ENCODE results near the gene BORCS6. TPM values are rescaled to one million over a fixed set of nuclear protein-coding genes. Genes with fewer than 3 reads are reported as not detected.

The BORCS6 gene
- total RNA-seq, 1 experiment from 2014 or later, result 9.3 TPM

DNA sequence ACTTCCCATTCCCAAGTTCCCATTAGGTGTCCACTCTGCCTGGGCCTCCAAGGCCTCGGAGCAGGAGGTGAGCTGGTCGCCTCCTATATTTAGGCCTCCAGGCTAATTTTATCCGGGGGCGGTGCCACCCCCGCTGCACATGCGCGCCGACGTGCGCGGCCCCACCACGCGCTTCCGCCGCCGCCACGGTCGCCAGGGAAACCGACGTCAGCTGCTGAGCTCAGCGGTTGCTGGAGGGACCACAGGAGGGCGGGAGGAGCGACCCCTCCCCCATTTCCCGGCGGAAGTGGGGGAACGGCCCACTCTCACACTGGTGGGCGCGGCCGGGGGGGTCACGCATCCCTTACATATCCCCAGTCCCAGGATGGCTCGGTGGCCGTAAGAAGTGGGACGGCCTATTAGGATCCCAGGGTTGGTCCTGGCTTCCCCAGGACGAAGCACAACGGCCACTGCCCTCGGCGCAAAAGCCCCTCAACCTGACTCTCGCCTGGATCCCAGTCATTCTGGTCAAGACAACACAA lies 38.8 kb downstream of the BORCS6 start:
- Histone ChIP-seq H3K4me3 (ENCODE audit: low read depth in 2 of 2, low read length in 2 of 2) (peak overlapping the region in 1 of 2 experiments; percentile 53; a peak in 2 of 4 replicates), H3K4me1 (ENCODE audit: control insufficient read depth, insufficient read depth, low read length) (peaks cover 31% of the 10 kb centered on the region), H3K36me3 (ENCODE audit: control insufficient read depth, insufficient read depth, low read length) (no peaks in the 10 kb centered on the region; the same call in 1 of the 2 replicates), H3K27ac (ENCODE audit: low read length) (no peak overlapping the region), H3K27me3 (ENCODE audit: control insufficient read depth, insufficient read depth, low read length) (no peaks in the 10 kb centered on the region), H3K9me3 (ENCODE audit: control insufficient read depth, insufficient read depth, low read depth, low read length) (no peaks in the 10 kb centered on the region)
- ChIA-PET CTCF (interaction anchor here (0.5 kb wide), 1 partner anchor 153 kb away, joined by 6 read pairs; no protein-coding TSS in a partner anchor), POLR2A (no interaction called here)
- DNase-seq (ENCODE audit: low read depth, low spot score) (no peak), ATAC-seq (no peak)
- BruUV-seq (replicated peaks), result no TSS peak
- intact Hi-C loops (cut with micrococcal nuclease; ENCODE audit: unreplicated experiment) (no loop called here), in situ Hi-C loops (cut with HindIII; ENCODE audit: low pct_unique_long_range_greater_than_20kb, low sequenced_read_pairs) (no loop called here)
- TF ChIP-seq, protein P1, sequence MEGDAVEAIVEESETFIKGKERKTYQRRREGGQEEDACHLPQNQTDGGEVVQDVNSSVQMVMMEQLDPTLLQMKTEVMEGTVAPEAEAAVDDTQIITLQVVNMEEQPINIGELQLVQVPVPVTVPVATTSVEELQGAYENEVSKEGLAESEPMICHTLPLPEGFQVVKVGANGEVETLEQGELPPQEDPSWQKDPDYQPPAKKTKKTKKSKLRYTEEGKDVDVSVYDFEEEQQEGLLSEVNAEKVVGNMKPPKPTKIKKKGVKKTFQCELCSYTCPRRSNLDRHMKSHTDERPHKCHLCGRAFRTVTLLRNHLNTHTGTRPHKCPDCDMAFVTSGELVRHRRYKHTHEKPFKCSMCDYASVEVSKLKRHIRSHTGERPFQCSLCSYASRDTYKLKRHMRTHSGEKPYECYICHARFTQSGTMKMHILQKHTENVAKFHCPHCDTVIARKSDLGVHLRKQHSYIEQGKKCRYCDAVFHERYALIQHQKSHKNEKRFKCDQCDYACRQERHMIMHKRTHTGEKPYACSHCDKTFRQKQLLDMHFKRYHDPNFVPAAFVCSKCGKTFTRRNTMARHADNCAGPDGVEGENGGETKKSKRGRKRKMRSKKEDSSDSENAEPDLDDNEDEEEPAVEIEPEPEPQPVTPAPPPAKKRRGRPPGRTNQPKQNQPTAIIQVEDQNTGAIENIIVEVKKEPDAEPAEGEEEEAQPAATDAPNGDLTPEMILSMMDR (IDR thresholded peaks at IDR 0.05), result no peak
- TF ChIP-seq SIN3A (IDR thresholded peaks at IDR 0.05; ENCODE audit: borderline replicate concordance, insufficient read depth, low read depth, low read length) (no peak), POLR2AphosphoS5 (IDR thresholded peaks at IDR 0.05; ENCODE audit: low read depth, low read length) (no peak), TCF7L2 (IDR thresholded peaks at IDR 0.05; ENCODE audit: low read depth, low read length) (no peak)
- TF ChIP-seq, protein P2, sequence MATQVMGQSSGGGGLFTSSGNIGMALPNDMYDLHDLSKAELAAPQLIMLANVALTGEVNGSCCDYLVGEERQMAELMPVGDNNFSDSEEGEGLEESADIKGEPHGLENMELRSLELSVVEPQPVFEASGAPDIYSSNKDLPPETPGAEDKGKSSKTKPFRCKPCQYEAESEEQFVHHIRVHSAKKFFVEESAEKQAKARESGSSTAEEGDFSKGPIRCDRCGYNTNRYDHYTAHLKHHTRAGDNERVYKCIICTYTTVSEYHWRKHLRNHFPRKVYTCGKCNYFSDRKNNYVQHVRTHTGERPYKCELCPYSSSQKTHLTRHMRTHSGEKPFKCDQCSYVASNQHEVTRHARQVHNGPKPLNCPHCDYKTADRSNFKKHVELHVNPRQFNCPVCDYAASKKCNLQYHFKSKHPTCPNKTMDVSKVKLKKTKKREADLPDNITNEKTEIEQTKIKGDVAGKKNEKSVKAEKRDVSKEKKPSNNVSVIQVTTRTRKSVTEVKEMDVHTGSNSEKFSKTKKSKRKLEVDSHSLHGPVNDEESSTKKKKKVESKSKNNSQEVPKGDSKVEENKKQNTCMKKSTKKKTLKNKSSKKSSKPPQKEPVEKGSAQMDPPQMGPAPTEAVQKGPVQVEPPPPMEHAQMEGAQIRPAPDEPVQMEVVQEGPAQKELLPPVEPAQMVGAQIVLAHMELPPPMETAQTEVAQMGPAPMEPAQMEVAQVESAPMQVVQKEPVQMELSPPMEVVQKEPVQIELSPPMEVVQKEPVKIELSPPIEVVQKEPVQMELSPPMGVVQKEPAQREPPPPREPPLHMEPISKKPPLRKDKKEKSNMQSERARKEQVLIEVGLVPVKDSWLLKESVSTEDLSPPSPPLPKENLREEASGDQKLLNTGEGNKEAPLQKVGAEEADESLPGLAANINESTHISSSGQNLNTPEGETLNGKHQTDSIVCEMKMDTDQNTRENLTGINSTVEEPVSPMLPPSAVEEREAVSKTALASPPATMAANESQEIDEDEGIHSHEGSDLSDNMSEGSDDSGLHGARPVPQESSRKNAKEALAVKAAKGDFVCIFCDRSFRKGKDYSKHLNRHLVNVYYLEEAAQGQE (IDR thresholded peaks at IDR 0.05; ENCODE audit: insufficient read depth in 1 of 2, low read depth in 2 of 2, low read length in 1 of 2), result no peak

DNA sequence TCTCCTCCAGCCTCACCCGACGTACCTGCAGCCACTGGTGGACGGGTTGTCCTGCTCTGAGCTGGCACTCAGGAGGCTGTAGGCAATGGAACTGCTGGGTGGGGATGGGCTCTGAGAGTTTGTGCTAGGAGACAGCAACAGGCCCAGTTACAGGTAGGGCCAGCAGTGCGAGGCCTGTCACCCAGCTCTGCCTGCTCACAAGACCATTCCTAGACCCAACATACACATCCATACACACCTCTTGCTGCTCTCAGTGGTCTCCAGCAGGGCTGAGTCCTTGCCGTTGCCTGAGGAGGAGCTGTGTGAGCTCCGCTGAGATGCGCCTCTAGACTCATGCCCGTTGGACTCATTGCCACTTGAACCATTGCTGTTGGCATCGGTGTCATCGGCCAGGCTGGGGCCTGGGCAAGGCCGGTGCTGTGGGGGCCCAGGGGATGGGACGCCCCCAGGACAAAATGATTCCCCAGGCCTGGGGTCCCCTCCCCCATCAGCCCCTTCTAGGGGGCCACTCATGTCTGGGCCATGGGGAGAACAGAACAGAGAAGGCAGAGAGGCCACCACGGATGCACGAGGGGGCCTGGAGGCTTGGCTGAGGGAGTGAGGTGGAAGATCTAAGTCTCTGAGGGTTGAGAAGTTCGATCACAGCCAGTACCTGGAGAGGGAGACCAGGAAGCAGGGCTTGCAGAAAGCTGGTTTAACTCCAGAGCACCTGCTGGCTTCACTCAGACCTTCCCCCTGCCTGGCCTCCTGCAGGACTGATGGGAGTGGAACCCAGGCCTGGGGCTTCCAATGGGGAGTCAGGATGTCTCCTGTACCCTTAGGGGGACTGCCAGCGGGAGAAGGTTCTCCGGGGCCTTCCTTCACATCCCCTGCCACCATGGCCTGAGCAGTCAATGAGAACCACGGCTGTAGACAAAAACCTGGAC lies 39.5 kb downstream of the BORCS6 start:
- H3K27ac ChIP-seq (ENCODE audit: low read length), result no peak overlapping the region

More for the DNA sequence above, 39.5 kb downstream of the BORCS6 start:
- ChIA-PET CTCF (interaction anchor here (0.5 kb wide), 1 partner anchor 152 kb away, joined by 6 read pairs; no protein-coding TSS in a partner anchor), POLR2A (no interaction called here)
- intact Hi-C loops (cut with micrococcal nuclease; ENCODE audit: unreplicated experiment), result no loop called here
- Histone ChIP-seq H3K36me3 (ENCODE audit: control insufficient read depth, insufficient read depth, low read length) (no peaks in the 10 kb centered on the region; the same call in 1 of the 2 replicates), H3K4me1 (ENCODE audit: control insufficient read depth, insufficient read depth, low read length) (peaks cover 31% of the 10 kb centered on the region), H3K4me3 (ENCODE audit: low read depth in 2 of 2, low read length in 2 of 2) (no peak overlapping the region; a peak in 1 of 4 replicates), H3K27me3 (ENCODE audit: control insufficient read depth, insufficient read depth, low read length) (no peaks in the 10 kb centered on the region), H3K9me3 (ENCODE audit: control insufficient read depth, insufficient read depth, low read depth, low read length) (no peaks in the 10 kb centered on the region)
- DNase-seq (ENCODE audit: low read depth, low spot score) (no peak), ATAC-seq (no peak)
- TF ChIP-seq TCF7L2 (IDR thresholded peaks at IDR 0.05; ENCODE audit: low read depth, low read length) (no peak), POLR2AphosphoS5 (IDR thresholded peaks at IDR 0.05; ENCODE audit: low read depth, low read length) (no peak), SIN3A (IDR thresholded peaks at IDR 0.05; ENCODE audit: borderline replicate concordance, insufficient read depth, low read depth, low read length) (no peak)
- TF ChIP-seq, protein P1 (IDR thresholded peaks at IDR 0.05), result no peak
- TF ChIP-seq, protein P2 (IDR thresholded peaks at IDR 0.05; ENCODE audit: insufficient read depth in 1 of 2, low read depth in 2 of 2, low read length in 1 of 2), result no peak
- in situ Hi-C loops (cut with HindIII; ENCODE audit: low pct_unique_long_range_greater_than_20kb, low sequenced_read_pairs), result no loop called here
- no TSS peak for BruUV-seq (replicated peaks)

Data from Panc1 (cell line).